HepG2 (cell line): ENCODE data around the gene METTL26. TPM values are rescaled to one million over a fixed set of nuclear protein-coding genes. Genes with fewer than 3 reads are reported as not detected.

Experiments used
- AKAP8 ChIP-seq: sonication (generic); formaldehyde crosslinking; IDR thresholded peaks from 2 replicates; pipeline ENCODE4 v1.5.1; 2020; ENCODE audit warnings: mild to moderate bottlenecking, missing genetic modification reagents
- BCL6 ChIP-seq: IDR thresholded peaks from 2 replicates; pipeline ENCODE4 v1.6.1; 2016; ENCODE audit warnings: missing genetic modification reagents, missing compliant biosample characterization
- BRCA1 ChIP-seq: sonication (generic); formaldehyde crosslinking; IDR thresholded peaks from 2 replicates; pipeline ENCODE4 v1.4.0; 2020; ENCODE audit warnings: missing genetic modification reagents
- ELF4 ChIP-seq: sonication (generic); formaldehyde crosslinking; IDR thresholded peaks from 2 replicates; pipeline ENCODE4 v1.5.0; 2020; ENCODE audit warnings: missing genetic modification reagents, mild to moderate bottlenecking, moderate library complexity, borderline replicate concordance
- HNRNPLL ChIP-seq: fragments of 200-400 bp; formaldehyde crosslinking; IDR thresholded peaks from 2 replicates; pipeline ENCODE4 v1.6.1; 2017; ENCODE audit warnings: mild to moderate bottlenecking, low read depth, low read length; ENCODE audit not compliant: poor library complexity, severe bottlenecking
- NCOA5 ChIP-seq: sonication (generic); formaldehyde crosslinking; IDR thresholded peaks from 2 replicates; pipeline ENCODE4 v1.4.0; 2020; ENCODE audit warnings: missing genetic modification reagents
- PLSCR1 ChIP-seq: sonication (generic); formaldehyde crosslinking; IDR thresholded peaks from 2 replicates; pipeline ENCODE4 v1.5.0; 2020; ENCODE audit warnings: missing genetic modification reagents, mild to moderate bottlenecking, borderline replicate concordance
- PRDM4 ChIP-seq: sonication (generic); formaldehyde crosslinking; IDR thresholded peaks from 2 replicates; pipeline ENCODE4 v1.9.0; 2021; ENCODE audit warnings: missing genetic modification reagents, borderline replicate concordance
- ZBTB39 ChIP-seq: sonication (generic); formaldehyde crosslinking; IDR thresholded peaks from 2 replicates; pipeline ENCODE4 v1.5.0; 2020; ENCODE audit warnings: missing genetic modification reagents
- ZGPAT ChIP-seq: IDR thresholded peaks from 2 replicates; pipeline ENCODE4 v1.6.1; 2016; ENCODE audit warnings: mild to moderate bottlenecking
- ZMYM4 ChIP-seq: sonication (generic); formaldehyde crosslinking; IDR thresholded peaks from 2 replicates; pipeline ENCODE4 v1.8.1; 2023; ENCODE audit warnings: mild to moderate bottlenecking, missing genetic modification reagents
- ZNF629 ChIP-seq: sonication (generic); formaldehyde crosslinking; conservative IDR thresholded peaks from 2 replicates; pipeline ENCODE4 v1.5.0; 2020; ENCODE audit warnings: missing genetic modification reagents
- ZSCAN5A ChIP-seq: sonication (generic); formaldehyde crosslinking; IDR thresholded peaks from 2 replicates; pipeline ENCODE4 v1.8.0; 2022; ENCODE audit warnings: mild to moderate bottlenecking, missing genetic modification reagents, borderline replicate concordance
- polyA plus RNA-seq, 8 experiments: library from polyadenylated mRNA; depleted of rRNA in 3 of 8; stranded (reverse) in 7 of 8; unstranded in 1 of 8; fragments of >200 nt; fragmentation: Illumina TruSeq in 4 of 8; extraction: Trizol in 4 of 8; gene quantifications; 2 replicates each; pipeline versions ENCODE4 v1.2.1 to v1.2.3, GENCODE V29; 2011 to 2016; ENCODE audit warnings: low read depth in 4 of 8, missing spikeins in 1 of 8, mixed read lengths in 1 of 8; ENCODE audit not compliant: insufficient read depth in 1 of 8
- total RNA-seq, 5 experiments: library from RNA; depleted of rRNA; stranded (reverse); fragments of >200 nt; fragmentation: Illumina TruSeq; extraction: Trizol; gene quantifications; 2 replicates each; pipeline ENCODE4 v1.2.3, GENCODE V29; 2016; ENCODE audit warnings: low read depth in 1 of 5

The METTL26 gene
- total and polyA plus RNA-seq, 2 of the 13 experiments (the other 11 are each of a cell fraction or from before 2014, with no cell fraction given): 65.5 to 70.1 TPM

GRCh38 chr16:641326-642188 is 5.5 kb upstream of the METTL26 start, which contains the start of gene MCRIP2 (continued):
- TF ChIP-seq PRDM4 (CRISPR knock-in tag): no peak
- TF ChIP-seq NCOA5 (CRISPR knock-in tag): no peak
- TF ChIP-seq ZNF629 (CRISPR knock-in tag): no peak
- TF ChIP-seq ELF4 (CRISPR knock-in tag): no peak
- TF ChIP-seq HNRNPLL: peak; percentile 84
- peak; percentile 27; the same call in 1 of the 2 replicates for TF ChIP-seq BRCA1
- 0 out of 2 replicates have a peak, but pooled peaks have one; percentile 9 for TF ChIP-seq ZSCAN5A (CRISPR knock-in tag)
- peak; percentile 67; the same call in 1 of the 2 replicates for TF ChIP-seq ZBTB39 (CRISPR knock-in tag)
- TF ChIP-seq PLSCR1 (CRISPR knock-in tag): no peak
- TF ChIP-seq AKAP8 (CRISPR knock-in tag): 0 out of 2 replicates have a peak, but pooled peaks have one; percentile 51
- 0 out of 2 replicates have a peak, but pooled peaks have one; percentile 15 for TF ChIP-seq BCL6 (CRISPR knock-in tag)
- TF ChIP-seq ZMYM4 (CRISPR knock-in tag): peak; percentile 30; the same call in 1 of the 2 replicates
- peak; percentile 22; the same call in 1 of the 2 replicates for TF ChIP-seq ZGPAT
